Measurements from ENCODE around the gene CFLAR. TPM values are rescaled to one million over a fixed set of nuclear protein-coding genes. Genes with fewer than 3 reads are reported as not detected.
"Not testable (repeated sequence)": the region's sequence is repeated elsewhere in the genome, so short reads cannot be mapped to it uniquely, and the experiment has no call there.

The CFLAR gene
- total RNA-seq, 1 donor from 2014 or later, result 253 TPM

GRCh38 chr2:201118961-201119854 lies 3.2 kb downstream of the CFLAR start:
- DNase-seq (ENCODE audit: low read depth), result peak; percentile 61

- DNase-seq (ENCODE audit: low read depth), result peak; percentile 54
These were observed 6.3 kb downstream of the CFLAR start for GRCh38 chr2:201122276-201122675.

- peak; percentile 70 for DNase-seq (ENCODE audit: low read depth)
These were observed 10.6 kb downstream of the CFLAR start for GRCh38 chr2:201126308-201127151.

GRCh38 chr2:201127152-201127511 lies 11.2 kb downstream of the CFLAR start:
- DNase-seq (ENCODE audit: low read depth), result no peak

GRCh38 chr2:201127570-201127969 lies 11.6 kb downstream of the CFLAR start:
- peak; percentile 79 for DNase-seq (ENCODE audit: low read depth)

GRCh38 chr2:201128033-201128432 lies 12.1 kb downstream of the CFLAR start:
- no peak for DNase-seq (ENCODE audit: low read depth)

GRCh38 chr2:201128933-201129505 lies 13.1 kb downstream of the CFLAR start:
- peak; percentile 95 for DNase-seq (ENCODE audit: low read depth)

- peak; percentile 94 for DNase-seq (ENCODE audit: low read depth)
These were observed 14.7 kb downstream of the CFLAR start for GRCh38 chr2:201130524-201131186.

- no peak for DNase-seq (ENCODE audit: low read depth)
These were observed 16.6 kb downstream of the CFLAR start for GRCh38 chr2:201132518-201132917.

GRCh38 chr2:201135386-201135785 lies 19.4 kb downstream of the CFLAR start:
- DNase-seq (ENCODE audit: low read depth), result peak; percentile 92

GRCh38 chr2:201136889-201137321 lies 20.9 kb downstream of the CFLAR start:
- DNase-seq (ENCODE audit: low read depth), result no peak

GRCh38 chr2:201137505-201138400 lies 21.8 kb downstream of the CFLAR start:
- DNase-seq (ENCODE audit: low read depth), result no peak

GRCh38 chr2:201138401-201138970 lies 22.5 kb downstream of the CFLAR start:
- DNase-seq (ENCODE audit: low read depth), result no peak

GRCh38 chr2:201138986-201139781 lies 23.2 kb downstream of the CFLAR start:
- not testable (repeated sequence) for DNase-seq (ENCODE audit: low read depth)

- DNase-seq (ENCODE audit: low read depth), result no peak
These were observed 24.1 kb downstream of the CFLAR start for GRCh38 chr2:201139836-201140604.

- DNase-seq (ENCODE audit: low read depth), result no peak
These were observed 28.4 kb downstream of the CFLAR start for GRCh38 chr2:201144101-201145051.

- DNase-seq (ENCODE audit: low read depth), result no peak
These were observed 32.5 kb downstream of the CFLAR start for GRCh38 chr2:201148434-201148990.

Measured in renal cortical epithelial cell (primary cell).